IPS-NIHi7 (cell line): ENCODE data around the gene MED20.
"Not testable (repeated sequence)": the region's sequence is repeated elsewhere in the genome, so short reads cannot be mapped to it uniquely, and the experiment has no call there.

Experiments used
- DNase-seq: peaks from one replicate; pipeline ENCODE4 v3.0.0; 2012; ENCODE audit warnings: mixed read lengths; ENCODE audit errors: extremely low spot score

The MED20 gene

GRCh38 chr6:41920921-41921711 is at the start of gene MED20, which contains the start of gene BYSL:
TSS of gene MED20 (minus strand) at chr6:41921139. CDS start at chr6:41921018, 121 bp downstream.
TSS of gene BYSL (plus strand) at chr6:41921499. CDS start at chr6:41921563, 64 bp downstream.
- DNase-seq = peak; percentile 95

- DNase-seq = no peak
Measured at GRCh38 chr6:41970436-41970846, 49.5 kb upstream of the MED20 start.

DNA sequence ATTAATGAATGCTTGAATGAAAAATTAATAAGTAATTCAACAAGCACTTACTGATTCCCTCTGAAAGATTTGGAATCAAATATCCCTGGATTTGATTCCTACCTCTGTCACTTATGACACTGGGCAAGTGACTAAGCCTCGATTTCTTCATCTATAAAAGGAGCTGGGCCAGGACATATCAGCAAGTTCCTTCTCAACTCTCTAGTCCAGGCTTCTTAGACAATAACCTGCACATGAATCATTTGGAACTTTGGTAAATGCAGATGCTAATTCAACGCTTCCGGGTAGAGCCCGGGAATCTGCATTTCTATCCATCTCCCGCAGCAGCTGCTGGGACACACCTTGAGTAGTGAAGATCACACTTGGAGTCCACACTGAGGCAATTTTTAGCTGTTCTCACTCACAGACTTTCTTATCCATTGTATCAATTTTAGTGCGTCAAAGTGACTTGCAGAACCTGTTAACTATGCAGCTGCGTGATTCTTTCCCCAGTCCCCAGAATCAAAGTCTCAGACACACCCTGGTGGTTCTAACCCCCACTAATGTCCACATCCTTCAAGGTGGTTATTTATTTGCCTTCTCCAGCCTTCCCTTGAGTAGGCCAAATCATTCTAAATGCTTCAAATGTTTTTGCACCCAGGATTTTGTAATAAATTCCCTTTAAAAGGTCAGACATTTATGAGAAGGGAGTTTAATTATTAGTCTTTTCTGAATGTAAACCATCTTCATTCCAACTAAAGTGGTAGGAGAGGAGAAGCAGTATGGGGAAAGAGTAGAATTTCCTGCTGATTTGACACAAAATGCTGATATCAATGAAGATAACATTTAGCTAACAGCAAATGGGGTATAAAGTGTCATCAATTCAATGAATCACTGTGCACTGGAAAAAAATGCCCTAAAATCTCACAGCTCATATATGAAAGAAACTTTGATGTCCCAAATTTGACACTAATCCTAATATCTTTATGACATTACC is 46.7 kb upstream of the MED20 start:
- DNase-seq = no peak

- DNase-seq = peak; percentile 67
Measured at GRCh38 chr6:41966961-41967311, 46.0 kb upstream of the MED20 start.

- DNase-seq = no peak
Measured at GRCh38 chr6:41966214-41966920, 45.4 kb upstream of the MED20 start.

GRCh38 chr6:41965429-41966213 is 44.7 kb upstream of the MED20 start:
- peak; percentile 83 for DNase-seq

- DNase-seq = no peak
Measured at GRCh38 chr6:41964201-41964887, 43.4 kb upstream of the MED20 start.

DNA sequence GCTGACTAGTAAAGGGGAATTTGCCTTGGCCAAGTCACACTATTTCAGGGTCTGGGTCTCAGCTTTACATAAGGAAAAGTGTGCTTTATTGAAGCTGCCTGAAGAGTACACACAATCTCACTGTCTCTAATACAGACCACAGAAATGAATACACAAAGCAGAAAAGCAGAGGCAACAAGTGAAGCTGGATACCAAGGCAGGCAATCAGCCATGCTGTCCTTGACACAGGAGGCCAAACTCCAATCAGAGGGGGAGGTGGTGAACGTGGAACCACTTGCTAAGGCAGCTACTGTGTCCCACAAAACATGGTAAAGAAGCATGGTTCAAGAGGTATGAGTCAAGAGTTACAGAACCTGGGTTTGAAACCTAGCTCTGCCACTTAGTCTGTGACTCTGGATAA is 42.4 kb upstream of the MED20 start:
- no peak for DNase-seq

GRCh38 chr6:41960028-41960427 is 39.1 kb upstream of the MED20 start:
- no peak for DNase-seq

GRCh38 chr6:41958022-41958856 is 37.3 kb upstream of the MED20 start:
- DNase-seq = no peak

GRCh38 chr6:41957117-41957516 is 36.2 kb upstream of the MED20 start:
- no peak for DNase-seq

DNA sequence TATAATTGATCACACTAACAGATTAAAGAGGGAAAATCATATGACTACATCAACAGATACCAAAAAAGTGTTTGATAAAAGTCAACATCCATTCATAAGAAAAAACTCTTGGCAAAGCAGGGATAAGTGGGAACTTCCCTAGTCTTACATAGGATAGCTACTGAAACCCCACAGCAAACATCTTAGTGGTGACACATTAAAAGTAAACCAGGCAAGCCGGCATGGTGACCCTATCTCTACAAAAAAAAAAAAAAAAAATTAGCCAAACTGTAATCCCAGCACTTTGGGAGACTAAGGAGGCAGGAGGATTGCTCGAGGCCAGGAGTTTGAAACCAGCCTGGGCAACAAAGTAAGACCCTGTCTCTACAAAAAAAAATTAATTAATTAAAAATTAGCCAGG is 34.5 kb upstream of the MED20 start:
- no peak for DNase-seq

- DNase-seq = no peak
Measured at GRCh38 chr6:41954668-41955067, 33.7 kb upstream of the MED20 start.

DNA sequence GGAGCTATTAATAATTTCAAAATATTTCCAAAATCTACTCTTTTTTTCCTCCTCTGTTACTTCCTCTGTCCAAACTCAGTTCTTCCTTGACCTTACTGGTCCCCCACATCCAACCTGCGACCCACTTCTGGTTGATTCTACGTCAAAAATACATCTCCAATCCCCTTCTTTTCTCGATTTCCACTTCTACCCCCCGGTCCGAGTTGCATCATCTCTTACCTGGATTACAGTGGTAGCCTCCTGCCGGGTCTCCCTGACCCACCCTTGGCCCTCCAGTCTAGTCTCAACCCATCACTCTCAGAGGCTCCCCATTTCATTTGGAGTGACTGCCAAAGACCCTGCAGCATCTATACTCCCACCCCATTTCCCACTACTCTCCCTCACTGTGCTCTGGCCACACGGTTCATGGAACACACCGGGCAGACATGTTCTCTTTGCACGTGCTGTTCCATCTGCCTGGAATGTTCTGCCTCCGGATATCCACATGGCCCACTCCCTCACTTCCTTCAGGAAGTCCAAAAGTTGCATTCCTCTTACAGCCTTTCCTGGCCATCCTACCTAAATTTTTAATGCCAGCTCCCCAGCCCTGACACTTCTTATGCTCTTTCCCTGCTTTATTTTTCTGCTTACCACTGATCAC is 26.8 kb upstream of the MED20 start:
- DNase-seq = no peak

DNA sequence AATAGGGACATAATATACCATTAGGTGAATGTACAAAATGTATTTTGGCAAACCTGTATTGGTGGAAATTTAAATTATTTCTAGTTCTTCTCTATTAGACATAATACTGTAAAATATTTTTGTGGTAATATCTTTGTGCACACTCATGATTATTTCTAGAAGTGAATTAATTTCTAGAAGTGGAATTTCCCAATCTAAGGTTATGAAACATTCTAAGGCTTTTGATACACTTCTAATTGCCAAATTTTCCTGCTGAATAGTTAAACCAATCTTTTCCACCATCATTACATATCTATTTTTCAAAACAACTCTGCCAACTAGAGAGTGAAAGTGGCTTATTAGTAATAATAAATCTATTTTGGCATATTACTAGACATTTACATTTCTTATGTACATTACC is 22.5 kb upstream of the MED20 start:
- DNase-seq = no peak

DNA sequence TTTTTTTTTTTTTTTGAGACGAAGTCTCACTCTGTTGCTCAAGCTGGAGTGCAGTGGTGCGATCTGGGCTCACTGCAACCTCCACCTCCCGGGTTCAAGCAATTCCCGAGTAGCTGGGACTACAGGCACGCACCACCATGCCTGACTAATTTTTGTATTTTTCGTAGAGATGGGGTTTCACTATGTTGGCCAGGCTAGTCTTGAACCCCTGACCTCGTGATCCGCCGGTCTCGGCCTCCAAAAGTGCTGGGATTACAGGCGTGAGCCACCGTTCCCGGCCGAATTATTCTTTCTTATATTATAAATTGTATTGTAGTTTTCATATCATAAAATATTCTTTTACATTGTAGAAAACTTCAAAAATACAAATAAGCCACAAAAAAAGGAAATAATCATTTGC is 21.9 kb upstream of the MED20 start:
- not testable (repeated sequence) for DNase-seq

DNA sequence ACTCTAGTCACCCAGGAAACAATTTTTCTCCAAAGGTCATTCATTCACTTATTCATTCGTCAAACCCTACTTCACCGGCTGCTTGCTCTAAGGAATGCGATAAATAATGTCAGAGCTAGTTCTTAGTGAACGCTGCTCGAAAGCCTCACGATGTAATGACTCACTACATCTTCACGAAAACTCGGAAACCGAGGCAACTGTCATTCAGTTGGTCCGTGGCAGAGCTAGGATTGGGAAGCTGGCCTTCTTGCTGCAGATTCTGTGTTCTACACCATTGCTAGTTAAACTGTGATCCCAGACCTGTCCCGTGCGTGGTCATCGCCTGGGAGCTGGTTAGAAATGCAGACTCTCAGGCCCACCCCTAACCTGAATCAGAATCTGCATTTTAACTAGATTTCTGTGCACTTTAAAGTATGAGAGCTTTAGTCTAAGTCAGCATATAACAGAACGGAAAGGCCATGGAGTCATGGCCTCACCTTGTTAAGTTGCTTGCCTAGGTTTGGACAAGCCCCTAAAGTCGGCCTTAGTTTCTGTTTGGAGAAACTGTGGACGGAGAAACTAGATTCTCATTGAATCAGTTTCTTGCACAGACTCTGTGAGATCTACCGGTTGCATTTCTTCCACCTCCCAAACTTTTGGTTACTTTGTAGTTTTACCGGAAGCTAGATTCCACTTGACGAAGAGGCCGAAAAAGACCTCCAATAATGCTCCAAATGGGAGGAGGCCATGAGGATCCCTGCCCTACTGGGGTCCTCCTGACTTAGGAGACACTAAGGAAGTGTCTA is 21.3 kb upstream of the MED20 start:
- no peak for DNase-seq
